Measurements from ENCODE around the gene MRPL39.
A peak's percentile ranks its signal among the peaks of the same experiment; 100 is the strongest.

Gene MRPL39

DNA sequence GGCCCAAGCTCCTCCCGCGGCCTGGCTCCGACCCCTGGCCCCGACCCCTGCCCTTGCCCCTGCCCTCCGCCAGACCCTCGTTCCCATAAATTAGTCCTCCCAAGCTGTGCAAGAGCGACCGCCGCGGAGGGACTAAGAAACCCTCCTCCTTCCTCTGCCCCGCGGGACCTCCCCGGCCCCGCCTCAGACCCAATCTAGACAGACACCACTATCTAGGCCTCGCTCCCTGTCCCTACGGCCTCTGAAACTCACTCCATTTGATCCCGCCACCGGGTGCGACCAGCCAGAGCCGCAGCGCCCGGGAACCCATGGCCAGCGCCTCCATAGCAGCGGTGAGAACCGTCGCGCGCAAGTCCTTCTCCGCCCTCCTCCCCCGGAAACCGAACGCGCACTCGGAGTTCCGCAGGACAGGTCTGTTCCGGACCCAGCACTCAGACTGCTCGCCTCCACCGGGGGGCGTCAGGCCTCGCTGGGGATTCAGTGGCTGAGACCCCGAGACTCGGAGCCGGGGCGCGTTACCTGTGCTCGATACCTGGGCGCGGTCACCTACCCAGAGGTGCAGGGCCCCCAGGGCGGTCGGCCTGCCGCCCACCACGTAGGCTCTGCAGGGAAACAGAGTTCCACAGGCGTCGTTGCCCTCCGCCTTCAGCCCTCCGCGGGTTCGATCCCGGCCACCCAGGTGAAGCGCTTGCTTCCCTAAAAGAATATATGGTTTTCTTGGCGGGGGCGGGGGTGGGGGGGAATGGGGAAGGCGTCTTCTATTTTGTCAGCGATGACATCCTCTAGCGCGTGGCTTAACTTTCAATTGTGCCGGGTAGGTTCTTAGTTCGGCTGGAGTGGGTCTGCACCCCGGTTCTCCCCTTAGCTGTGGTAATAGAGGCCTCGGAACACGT lies at the start of gene MRPL39:
MRPL39 (minus strand) TSS at position 331 of the 893 bp plus-strand sequence; CDS start at position 325, 6 bp downstream.
- Histone ChIP-seq H3K9ac (ENCODE audit: low read length) (peak within 1 kb of the TSS; percentile 94), H3F3A (ENCODE audit: insufficient read depth, low read length) (no peaks in the 10 kb centered on the region), H3K9me2 (replicated peaks; ENCODE audit: insufficient read depth, low read length) (no peaks in the 10 kb centered on the region), H3K4me1 (ENCODE audit: low read length) (peaks cover 2% of the 10 kb centered on the region; the same call in 1 of the 2 replicates), H3K4me3 (ENCODE audit: low read length) (peak within 1 kb of the TSS; percentile 91), H3K27ac (ENCODE audit: low read length) (peak within 1 kb of the TSS; percentile 48; the same call in 1 of the 2 replicates), H4K20me1 (ENCODE audit: insufficient read depth, low read length) (no peaks in the 10 kb centered on the region), H2AFZ (ENCODE audit: low read length) (peak within 1 kb of the TSS; percentile 99), H3K4me2 (ENCODE audit: low read depth, low read length) (peak within 1 kb of the TSS; percentile 92), H3K27me3 (replicated peaks; ENCODE audit: insufficient read depth, low read length) (no peaks in the 10 kb centered on the region), H3K36me3 (replicated peaks; ENCODE audit: insufficient read depth, low read length) (no peaks in the 10 kb centered on the region; the same call in 1 of the 2 replicates), H3K79me2 (ENCODE audit: low read length) (peaks cover 30% of the 10 kb centered on the region), H3K9me3 (replicated peaks; ENCODE audit: insufficient read depth, low read length) (no peaks in the 10 kb centered on the region)
- peak; percentile 92 for DNase-seq
- TF ChIP-seq, protein P1, sequence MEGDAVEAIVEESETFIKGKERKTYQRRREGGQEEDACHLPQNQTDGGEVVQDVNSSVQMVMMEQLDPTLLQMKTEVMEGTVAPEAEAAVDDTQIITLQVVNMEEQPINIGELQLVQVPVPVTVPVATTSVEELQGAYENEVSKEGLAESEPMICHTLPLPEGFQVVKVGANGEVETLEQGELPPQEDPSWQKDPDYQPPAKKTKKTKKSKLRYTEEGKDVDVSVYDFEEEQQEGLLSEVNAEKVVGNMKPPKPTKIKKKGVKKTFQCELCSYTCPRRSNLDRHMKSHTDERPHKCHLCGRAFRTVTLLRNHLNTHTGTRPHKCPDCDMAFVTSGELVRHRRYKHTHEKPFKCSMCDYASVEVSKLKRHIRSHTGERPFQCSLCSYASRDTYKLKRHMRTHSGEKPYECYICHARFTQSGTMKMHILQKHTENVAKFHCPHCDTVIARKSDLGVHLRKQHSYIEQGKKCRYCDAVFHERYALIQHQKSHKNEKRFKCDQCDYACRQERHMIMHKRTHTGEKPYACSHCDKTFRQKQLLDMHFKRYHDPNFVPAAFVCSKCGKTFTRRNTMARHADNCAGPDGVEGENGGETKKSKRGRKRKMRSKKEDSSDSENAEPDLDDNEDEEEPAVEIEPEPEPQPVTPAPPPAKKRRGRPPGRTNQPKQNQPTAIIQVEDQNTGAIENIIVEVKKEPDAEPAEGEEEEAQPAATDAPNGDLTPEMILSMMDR (IDR thresholded peaks at IDR 0.05; ENCODE audit: low read length): peak; percentile 64
- TF ChIP-seq EZH2 (optimal IDR thresholded peaks at IDR 0.05; ENCODE audit: low read depth, low read length): no peak

DNA sequence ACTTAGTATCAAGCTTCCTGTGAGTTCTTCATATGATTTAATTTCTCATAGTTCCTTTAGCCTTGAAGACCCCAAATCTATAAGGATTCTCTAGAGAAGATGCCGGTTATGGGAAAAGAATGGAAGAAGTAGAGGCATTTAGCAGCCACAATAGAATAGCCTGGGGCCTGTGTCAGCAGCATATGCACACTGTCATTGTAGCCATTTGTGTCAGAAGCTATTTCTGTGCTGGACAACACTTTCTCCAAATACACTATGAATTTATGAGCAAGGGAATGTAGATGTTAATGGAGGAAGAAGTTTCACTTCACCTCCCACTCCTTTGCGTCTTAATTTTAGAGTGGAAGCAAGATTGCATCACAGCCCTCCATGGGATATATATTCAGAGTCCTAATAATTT lies 49.1 kb upstream of the MRPL39 start:
- H3K9me2 ChIP-seq (replicated peaks; ENCODE audit: insufficient read depth, low read length): no peaks in the 10 kb centered on the region
- no peaks in the 10 kb centered on the region for H4K20me1 ChIP-seq (ENCODE audit: insufficient read depth, low read length)
- H3K4me3 ChIP-seq (ENCODE audit: low read length): no peak overlapping the region
- H3K9me3 ChIP-seq (replicated peaks; ENCODE audit: insufficient read depth, low read length): no peaks in the 10 kb centered on the region
- no peaks in the 10 kb centered on the region for H3K4me1 ChIP-seq (ENCODE audit: low read length)
- TF ChIP-seq EZH2 (optimal IDR thresholded peaks at IDR 0.05; ENCODE audit: low read depth, low read length) (no peak), EZH2phosphoT487 (IDR thresholded peaks at IDR 0.05; ENCODE audit: low read length) (no peak)
- TF ChIP-seq, protein P1 (IDR thresholded peaks at IDR 0.05; ENCODE audit: low read length): no peak
- no peak overlapping the region for H3K4me2 ChIP-seq (ENCODE audit: low read depth, low read length)
- no peaks in the 10 kb centered on the region for H3K36me3 ChIP-seq (replicated peaks; ENCODE audit: insufficient read depth, low read length)
- no peaks in the 10 kb centered on the region for H3K27me3 ChIP-seq (replicated peaks; ENCODE audit: insufficient read depth, low read length)
- no peak overlapping the region for H3K9ac ChIP-seq (ENCODE audit: low read length)
- H2AFZ ChIP-seq (ENCODE audit: low read length): no peak overlapping the region
- no peak for DNase-seq
- H3F3A ChIP-seq (ENCODE audit: insufficient read depth, low read length): no peaks in the 10 kb centered on the region
- no peaks in the 10 kb centered on the region for H3K79me2 ChIP-seq (ENCODE audit: low read length)
- no peak overlapping the region for H3K27ac ChIP-seq (ENCODE audit: low read length)

DNA sequence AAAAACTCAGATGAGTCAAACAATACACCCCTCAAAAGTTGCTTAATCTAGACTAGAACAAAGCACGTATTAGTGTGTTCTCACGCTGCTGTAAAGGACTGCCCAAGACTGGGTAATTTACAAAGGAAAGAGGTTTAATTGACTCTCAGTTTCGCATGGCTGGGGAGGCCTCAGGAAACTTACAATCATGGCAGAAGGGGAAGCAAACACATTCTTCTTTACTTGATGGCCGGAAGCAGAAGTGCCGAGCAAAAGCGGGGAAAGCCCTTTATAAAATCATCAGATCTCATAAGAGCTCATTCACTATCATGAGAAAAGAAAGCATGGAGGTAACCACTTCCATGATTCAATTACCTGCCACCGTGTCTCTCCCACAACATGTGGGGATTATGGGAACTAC lies 41.9 kb upstream of the MRPL39 start:
- no peaks in the 10 kb centered on the region for H3K27me3 ChIP-seq (replicated peaks; ENCODE audit: insufficient read depth, low read length)
- no peaks in the 10 kb centered on the region for H3K36me3 ChIP-seq (replicated peaks; ENCODE audit: insufficient read depth, low read length)
- no peak for TF ChIP-seq EZH2 (optimal IDR thresholded peaks at IDR 0.05; ENCODE audit: low read depth, low read length)
- TF ChIP-seq, protein P1 (IDR thresholded peaks at IDR 0.05; ENCODE audit: low read length): no peak
- no peaks in the 10 kb centered on the region for H3K79me2 ChIP-seq (ENCODE audit: low read length)
- H2AFZ ChIP-seq (ENCODE audit: low read length): no peak overlapping the region
- H3F3A ChIP-seq (ENCODE audit: insufficient read depth, low read length): no peaks in the 10 kb centered on the region
- no peak overlapping the region for H3K9ac ChIP-seq (ENCODE audit: low read length)
- no peaks in the 10 kb centered on the region for H3K9me3 ChIP-seq (replicated peaks; ENCODE audit: insufficient read depth, low read length)
- no peak overlapping the region for H3K4me3 ChIP-seq (ENCODE audit: low read length)
- no peaks in the 10 kb centered on the region for H3K9me2 ChIP-seq (replicated peaks; ENCODE audit: insufficient read depth, low read length)
- DNase-seq: no peak
- no peak overlapping the region for H3K27ac ChIP-seq (ENCODE audit: low read length)
- H4K20me1 ChIP-seq (ENCODE audit: insufficient read depth, low read length): no peaks in the 10 kb centered on the region
- no peaks in the 10 kb centered on the region for H3K4me1 ChIP-seq (ENCODE audit: low read length)
- H3K4me2 ChIP-seq (ENCODE audit: low read depth, low read length): no peak overlapping the region
